Pons (tissue), 1 donor: ENCODE data around the gene ZFHX3.

Experiments
- DNase-seq: peaks from one replicate; pipeline ENCODE4 v3.0.0-alpha.2; 2016; ENCODE audit warnings: low spot score

ZFHX3 gene

DNA sequence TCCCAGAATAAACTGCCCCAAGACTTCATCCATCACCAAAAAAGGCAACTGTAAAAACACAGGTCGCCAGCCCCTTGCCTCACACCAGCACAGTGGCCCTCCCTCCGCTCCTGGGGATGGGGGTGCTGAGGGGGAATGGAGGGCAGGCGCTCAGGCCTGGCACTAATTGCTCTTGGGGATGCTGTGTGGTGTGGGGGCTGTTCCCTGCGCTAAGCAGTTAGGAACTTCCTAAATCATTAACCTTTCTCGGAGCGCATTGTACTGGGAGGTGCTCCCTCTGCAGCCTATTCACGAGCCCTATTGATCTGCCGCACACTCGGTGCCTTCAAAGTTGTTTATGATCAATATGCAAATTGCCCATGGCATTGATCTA, 199.9 kb downstream of the ZFHX3 start:
- no peak for DNase-seq

DNA sequence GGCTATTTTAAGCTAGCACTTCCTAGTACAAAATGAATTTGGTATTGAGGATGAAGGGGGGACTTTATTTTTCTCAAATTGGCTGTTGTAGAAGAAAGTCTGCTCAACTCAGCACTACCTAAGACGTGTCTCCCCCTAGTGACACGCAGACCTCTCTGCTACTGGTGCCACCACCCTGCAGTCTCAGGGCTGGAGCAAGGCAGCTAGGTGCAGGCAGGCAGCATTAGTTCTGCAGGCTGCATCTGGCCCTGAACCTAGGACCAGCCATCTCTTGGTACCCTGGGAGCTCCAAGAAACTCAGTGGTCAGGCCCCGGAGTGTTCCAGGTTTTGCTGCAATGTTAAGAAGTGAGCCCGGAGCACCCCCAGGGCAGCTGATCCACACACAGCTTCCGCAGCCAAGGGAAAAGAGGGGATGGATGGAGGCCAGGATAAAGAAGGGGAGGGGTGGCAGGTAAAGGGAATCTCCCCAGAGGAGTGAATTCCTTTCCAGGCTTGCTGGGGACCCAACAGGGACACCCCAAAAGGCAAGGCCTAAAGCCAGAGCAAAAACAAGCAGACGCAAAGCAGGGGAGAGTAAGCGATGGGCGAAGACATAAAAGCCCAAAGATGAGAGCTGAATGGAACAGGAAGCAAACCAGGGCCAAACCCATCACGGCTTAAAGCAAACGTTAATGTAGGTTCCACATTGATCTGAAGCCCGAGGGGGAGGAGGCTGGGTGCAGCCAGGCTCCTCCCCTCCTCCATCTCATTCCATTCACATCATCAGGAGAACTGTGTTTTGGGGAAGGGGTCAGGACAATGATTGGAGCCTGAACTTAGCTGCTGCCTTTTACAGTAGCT, 200.5 kb downstream of the ZFHX3 start:
- DNase-seq = peak; percentile 45

DNA sequence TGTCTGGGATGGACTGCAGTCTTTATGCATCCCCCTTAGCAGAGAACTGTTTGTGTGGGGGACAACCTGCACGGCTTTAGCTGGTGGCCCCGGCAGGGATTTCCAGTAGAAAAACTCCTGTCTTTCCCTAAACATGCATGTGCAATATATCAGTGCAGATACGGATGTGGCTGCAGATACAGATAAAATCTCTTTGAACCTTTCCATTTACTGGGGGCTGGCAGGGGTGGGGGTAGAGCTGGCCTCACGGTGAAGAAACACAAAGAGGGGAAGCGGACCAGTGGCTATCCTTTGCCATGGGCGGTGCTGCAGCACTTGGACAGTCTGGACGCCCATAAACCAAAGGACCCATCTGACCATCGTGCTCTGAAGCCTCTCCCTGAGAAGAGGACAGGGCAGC, 201.3 kb downstream of the ZFHX3 start:
- no peak for DNase-seq

DNA sequence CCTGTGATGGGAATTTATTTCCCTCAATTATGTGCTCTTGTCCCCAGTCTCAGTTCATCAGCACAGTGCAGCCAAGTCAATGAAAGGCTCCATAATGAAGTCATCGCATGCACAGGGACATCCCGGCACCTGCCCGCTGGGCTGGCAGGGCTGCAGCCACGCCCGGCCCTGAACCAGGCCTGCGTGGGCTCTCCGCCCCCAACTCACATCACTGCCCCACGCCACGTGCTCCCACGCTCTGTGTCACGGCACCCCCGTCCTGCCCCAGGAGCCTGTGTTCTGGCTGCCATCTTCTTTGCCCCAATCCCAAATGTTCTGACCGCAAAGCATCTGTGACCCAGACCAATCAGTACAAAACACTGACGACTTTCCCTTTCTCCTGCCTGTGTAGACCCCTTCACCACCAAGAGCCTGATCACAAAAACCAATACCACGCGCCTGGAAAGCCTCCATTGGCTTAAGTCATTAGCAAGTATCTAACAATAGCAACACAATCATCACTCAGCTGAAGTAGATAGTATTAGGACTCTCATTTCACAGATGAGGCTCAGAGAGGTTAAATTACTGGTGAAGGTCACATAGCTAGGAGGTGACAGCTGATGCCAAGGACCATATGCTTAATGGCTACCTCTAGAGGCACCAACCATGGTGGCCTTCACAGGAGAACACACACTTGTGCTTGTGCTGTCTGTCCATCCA, 202.5 kb downstream of the ZFHX3 start:
- no peak for DNase-seq

DNA sequence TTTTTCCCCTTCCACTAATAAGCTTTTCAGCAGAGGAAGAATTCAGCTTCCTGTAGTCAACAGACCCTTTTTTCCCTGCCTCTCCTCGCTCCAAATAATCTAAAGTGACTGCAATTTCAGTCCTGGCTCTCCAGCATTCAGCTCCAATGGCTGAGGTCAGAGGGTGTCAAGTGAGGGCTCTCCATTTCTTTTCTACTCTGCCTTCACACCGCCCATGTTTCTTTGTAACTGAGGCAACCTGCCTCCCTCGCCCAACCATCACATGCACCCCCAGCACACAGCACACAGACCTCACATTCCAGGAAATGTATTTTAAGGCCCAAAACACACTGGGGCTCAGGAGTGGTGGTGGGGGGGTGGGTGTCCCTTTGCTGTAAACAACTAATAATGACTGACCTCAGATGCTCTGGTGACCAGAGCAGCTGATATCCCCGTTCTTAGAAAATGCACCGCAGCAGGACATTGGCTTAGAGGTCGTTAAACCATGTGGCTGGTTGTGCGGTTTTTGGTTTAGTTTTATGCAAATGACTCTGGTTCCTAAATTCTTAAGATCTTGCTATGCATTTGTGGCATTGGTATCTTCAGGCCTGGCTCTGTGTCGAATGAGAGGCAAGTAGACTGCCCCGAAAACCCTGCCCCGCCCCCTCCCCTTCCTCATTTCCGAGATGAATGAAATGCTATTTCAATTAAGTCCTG, 203.6 kb downstream of the ZFHX3 start:
- no peak for DNase-seq

DNA sequence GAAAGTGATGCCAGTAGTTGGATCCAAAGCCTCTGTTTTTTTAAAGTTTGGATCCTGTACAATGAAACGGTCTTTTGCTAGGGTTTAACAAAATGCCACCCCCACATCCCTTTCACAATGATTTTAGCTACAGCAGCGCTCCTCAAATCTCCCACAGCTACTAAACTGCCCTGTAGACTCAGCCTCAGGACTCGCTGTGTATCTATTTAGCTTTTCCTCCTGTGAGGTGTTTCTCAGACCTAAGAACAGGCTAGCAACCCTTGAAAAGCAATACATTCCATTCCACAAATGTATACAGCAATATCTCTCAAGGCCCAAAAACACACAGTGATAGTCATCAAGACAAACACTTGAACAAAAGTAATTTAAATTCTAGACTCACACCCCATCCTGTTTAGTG, 206.4 kb downstream of the ZFHX3 start:
- DNase-seq = no peak

DNA sequence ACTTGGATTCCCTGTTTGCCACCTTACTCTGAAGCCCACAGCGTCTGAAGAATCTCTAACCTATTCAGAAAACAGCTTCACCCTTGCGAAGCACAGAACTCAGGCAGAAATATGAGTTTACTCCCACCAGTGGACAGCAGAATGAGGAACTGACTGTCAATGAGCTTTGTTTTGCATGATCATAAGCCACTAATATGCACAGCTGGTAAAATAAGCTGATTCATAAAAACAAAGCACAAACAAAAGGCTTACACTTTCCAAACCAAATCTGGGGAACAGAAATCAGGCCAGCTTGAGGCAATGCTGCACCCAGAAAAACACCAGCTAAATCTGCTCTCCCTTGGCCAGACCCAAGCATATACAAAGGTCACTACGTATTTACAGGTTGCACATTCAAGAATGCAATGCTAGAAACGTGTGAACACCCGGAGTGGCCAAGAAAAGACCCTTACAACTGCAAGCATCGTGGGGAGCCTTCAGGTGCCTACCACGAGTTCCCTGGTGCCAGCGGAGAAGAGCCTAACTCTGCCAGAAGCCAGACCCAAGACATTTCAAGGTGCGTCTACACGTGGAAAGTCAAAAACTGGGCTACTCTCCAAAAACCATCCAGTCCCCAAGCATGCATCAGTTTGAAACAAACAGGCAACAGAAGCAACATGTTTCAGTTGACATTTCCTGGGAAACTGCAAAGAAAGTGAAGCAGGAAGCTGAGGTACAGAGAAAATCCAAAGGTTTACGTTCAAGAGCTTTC, 207.1 kb downstream of the ZFHX3 start:
- no peak for DNase-seq

DNA sequence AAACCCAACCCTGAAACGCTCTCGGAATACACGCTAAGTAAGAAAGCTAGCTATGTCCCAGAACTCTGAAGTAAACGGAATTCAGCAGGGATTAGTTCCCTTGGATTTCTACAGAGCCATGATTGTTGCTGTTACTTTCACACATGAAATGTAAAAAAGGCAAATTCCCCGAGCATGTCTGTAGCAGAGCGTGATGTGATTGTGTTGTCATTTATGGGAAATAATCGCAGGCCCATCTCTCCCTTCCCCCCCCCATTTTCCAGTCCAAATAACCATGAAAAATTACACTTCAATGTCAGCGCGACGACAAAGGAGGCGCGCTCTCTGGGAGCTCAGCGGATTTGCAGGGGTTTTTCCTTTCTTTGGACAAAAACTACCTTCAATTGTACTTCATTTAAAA, 209.0 kb downstream of the ZFHX3 start:
- no peak for DNase-seq

DNA sequence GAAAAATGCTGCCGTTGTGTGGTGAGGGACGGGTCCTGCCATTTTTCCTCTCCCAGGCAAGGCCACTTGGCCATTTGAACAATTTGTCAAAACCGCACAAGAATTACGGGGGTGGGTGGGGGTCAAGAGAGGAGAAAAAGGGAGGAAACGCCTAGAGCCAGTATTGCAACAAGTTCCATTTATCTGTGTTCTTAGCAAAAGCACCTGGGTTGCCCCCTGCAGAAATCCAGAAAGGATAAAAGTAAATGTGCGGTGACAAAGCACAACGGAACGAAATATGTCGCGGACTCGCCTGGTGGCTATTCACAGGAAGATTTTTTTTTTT, 209.4 kb downstream of the ZFHX3 start:
- DNase-seq = no peak

DNA sequence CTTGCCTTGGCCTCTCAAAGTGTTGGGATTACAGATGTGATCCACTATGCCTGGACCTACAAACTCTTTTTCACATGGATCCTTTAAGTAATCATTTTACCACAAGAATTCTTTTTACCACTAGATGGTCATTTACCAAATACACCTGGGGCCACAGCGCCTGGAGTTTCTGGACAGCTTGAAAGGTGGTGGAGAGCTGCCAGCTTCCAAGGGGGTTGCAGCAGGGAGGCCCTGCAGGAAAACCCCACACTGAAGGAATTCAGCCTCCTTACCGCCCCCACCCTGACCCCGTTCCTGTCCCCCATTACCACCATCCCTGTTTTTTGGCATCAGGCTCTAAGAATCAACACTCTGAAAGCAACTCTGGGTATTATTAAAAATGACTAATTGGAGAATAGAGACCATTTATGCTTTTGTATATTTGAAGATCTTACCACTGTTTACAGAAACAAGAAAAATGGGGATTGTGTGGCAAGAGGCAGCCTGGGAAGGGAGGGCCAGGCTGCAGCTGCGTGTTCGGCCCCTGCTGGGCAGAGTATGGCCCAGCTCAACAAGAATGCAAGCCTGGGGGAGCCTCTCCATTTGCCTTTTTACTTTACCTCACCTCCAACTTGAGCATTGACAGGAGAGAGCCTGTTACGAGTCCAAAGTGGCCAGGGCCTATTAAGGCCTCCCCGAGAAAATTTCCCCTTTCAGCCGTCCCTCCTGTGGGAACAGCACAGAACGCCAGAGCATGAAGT, 209.9 kb downstream of the ZFHX3 start:
- no peak for DNase-seq

DNA sequence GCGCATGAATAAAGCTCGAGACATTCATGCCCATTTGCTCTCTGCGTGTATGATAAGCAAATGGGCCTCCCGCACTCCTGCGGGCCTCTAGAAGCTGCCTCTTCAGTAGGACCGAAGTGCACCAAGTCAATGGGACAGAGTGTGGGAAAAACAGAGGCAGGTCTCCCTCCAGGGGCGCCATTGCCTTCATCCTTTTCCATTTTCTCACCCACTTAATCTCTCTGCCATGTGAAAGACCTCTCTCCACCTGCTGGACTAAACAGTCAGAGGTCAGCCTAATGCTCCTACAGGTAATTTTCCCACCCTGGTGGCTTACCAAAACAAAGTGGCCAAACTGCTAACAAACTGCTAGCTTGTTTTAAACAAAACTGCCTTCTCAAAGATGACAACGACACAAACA, 210.9 kb downstream of the ZFHX3 start:
- DNase-seq = no peak

DNA sequence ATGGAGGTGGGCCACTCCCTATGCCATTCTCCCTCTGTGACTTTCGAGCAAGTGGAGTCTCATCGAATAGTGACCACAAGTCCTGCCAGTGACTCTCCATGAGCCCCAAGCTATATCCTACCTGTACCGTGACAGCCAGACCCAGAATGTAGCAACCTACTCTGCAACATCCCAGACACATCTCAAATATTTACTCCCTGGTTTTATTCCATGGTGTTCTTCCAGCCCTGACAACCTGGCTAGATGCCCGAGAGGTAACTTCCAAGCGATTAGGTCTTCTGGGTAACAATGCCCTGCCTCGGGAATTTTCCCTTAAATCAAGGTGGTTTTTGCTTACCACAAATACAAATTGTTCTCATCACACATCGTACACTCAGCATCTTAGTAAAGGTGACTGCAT, 211.7 kb downstream of the ZFHX3 start:
- no peak for DNase-seq

DNA sequence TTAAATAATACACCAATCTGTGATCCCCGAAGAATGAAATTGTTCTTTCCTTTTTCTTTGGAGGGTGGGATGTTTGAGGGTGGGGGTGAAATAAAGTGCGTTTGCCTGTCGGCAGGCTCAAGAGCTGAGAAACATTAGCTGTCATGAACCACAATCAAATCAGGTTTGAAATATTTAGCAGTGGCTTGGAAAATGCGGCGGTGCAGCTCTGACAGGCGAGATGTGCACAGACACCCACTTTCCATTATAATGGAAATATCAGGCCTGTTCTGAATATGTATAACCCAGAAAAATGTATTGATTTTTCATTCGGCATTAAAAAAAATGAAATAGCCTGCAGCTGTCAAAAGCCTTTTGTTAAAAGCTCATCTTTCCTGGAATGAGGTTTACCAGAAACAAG, 212.8 kb downstream of the ZFHX3 start:
- DNase-seq = no peak

DNA sequence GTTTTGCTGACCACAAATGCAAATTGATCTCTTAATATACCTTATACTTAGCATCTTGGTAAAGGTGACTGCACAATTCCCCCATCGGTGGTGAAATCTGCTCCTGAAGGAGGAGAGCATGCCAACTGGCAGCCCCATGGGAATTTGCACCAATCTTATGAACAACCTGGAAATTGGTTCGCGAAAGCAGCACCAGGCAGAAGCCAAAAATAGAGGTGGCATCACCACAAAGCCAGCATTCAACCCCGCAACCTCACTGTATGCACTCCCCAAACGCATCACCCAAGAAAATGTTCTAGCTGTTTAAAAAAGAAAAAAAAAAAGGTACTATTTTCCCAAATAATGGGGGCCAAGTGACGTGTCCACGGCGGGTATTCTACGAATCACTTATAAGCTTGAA, 213.4 kb downstream of the ZFHX3 start:
- DNase-seq = no peak

DNA sequence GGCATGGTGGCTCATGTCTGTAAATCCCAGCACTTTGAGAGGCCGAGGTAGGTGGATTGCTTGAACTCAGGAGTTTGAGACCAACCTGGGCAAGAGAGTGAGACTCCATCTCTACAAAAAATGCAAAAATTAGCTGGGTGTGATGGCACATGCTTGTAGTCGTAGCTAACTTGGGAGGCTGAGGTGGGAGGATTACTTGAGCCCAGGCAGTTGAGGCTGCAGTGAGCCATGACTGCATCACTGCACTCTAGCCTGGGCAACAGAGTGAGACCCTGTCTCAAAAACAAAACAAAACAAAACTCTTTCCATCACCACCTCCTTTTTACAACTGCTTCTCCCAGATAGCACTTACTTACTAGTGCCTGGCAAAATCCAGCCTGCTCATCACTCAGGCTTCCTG, 214.0 kb downstream of the ZFHX3 start:
- no peak for DNase-seq

DNA sequence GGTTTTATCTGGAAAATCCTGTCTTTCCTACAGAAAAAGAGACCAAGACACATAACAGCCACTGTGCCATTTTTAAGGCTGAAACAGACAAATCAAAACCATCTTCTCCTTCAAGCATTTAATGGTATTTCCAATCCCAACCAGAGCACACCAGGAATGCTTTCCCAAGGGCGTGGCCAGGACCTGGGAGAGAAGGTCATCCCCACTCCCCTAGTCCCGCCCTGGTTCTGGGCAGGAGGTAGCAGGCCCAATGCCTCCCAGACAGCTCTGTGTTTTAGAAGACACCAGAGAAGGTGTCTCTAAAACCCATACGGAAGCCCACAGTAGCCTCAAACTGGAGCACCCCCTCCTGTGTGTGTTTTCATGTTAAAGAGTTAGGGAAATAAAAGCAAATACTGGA, 214.4 kb downstream of the ZFHX3 start:
- DNase-seq = no peak

DNA sequence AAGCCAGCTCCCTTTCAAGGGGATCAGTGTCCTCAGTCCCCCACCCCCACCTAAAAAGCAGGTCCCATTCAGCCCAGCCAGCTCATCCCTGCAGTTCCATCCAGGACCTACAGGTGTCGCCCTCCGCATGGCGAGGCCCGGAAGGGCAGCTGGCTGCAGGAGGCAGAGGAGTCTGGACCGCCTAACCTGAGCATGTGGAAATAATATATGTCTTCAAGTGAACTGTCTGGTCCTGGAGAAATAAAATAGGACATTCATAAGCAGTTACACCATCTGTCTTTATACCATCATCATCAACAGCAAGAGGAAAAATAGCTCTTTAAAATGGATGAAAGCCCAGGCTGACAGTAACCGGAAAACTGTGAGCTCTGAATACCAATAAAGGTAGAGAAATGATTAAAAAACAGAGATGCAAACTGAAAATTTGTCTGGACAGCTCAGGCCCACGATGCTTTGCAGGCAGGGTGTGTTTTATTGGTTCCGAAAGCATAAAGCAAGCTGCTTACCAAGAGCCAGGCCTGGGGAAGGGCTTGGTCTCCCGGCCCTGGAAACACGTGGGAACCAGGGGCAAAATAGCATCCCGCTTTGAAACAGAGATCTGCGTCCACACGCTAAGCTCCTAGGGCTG, 215.2 kb downstream of the ZFHX3 start:
- DNase-seq = peak; percentile 80

DNA sequence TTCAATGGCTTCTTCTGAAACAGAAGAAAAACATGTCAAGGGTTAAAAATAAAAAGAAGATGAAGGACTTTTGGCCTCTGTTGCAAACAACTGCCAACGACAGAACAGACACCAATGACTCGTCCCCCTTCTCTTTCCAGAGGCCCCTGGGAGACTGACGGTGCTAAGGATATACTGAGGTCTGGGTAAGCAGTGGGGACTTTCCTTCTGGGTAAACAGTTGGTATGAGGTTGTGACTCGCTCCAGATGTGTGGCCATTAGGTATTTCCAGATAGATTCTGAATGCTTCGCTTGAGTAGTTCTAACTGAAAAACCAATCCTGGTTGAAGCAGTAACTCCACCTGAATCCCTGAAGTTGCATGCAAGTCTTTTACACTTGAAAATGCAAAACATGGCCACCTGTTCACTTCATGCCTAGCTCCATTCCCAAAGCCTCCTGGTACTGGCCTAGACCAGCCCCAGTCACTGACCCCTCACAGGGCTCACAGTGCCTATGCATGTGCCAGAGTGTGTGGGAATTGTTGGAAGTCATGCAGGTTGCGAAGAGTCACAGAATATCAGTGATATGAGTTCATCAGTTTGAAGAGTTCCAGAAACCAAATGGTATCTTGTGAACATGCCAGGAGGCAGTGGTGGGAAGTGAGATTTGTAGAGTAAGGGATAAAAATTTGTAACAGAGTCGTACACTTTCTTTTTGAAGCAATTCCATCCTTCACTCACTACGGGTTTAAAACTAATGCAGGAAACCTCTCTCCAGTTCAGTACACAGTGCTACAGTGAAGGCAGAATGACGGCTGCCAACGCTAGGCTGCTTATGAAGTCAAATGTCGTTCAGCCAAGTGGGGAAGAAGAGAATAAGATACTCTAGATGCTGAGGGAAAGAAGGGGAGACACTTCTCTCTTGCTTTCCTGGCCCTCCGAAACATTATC, 217.8 kb downstream of the ZFHX3 start:
- no peak for DNase-seq

DNA sequence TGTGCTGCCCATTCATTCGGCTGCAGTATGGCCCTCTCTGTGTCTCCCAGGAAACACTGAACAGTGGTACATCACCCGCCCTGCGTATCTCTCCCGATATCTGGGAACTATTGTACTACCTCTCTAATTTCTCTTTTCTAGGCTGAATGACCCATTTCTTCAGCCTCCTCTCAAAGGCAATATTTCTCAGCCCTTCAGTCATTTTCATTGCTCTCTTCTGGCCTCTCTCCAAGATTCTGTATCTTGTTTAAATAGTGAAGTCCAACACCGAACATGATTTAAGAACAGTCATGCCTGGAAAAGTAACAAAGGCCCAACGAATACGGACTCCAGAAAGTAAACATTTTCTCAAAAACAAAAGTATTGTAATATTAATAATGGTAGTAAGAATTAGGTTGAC, 220.1 kb downstream of the ZFHX3 start:
- DNase-seq = no peak

DNA sequence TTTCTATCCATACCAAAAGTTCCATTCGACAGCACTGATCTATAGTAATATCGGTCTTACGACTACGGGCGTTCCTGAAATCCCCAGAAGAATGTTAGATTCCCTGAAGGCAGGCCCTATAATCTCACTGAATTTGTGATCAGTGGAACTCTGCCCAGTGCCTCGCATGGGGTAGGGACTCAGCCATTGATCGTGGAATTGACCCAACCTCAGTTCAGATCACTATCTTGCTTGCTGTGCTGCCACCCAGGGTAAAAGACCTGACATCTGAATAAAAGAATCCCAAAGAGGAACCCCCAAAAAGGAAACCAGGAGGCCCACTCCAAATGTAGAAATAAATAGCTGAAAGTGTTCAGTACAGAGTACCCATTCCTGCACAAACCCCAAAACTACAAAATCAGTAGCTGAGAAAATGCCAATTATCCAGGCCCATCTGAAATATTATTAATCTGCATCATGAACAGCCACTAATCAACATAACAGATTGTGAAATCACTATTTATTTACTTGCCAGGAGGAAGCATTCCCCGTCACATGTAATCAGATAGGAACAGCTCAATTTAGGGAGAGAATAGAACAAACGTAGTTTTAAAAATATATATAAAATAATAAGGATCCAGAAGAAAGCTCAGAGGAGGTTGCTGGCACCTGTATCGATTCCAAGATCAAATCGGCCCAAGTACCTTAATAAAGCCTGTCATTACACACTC, 221.9 kb downstream of the ZFHX3 start:
- DNase-seq = no peak
